ENCODE measurements around the gene LYZ. TPM values are rescaled to one million over a fixed set of nuclear protein-coding genes. Genes with fewer than 3 reads are reported as not detected.

The LYZ gene
- total and polyA plus RNA-seq, 9 of the 15 experiments (the other 6 are each of a cell fraction or from before 2014, with no cell fraction given): 27.2 to 96.3 (median 42.1) TPM

- TF ChIP-seq HMGXB4 (CRISPR knock-in tag; IDR thresholded peaks at IDR 0.05) (no peak; the same call in 1 of the 2 replicates), ZNF507 (tag; conservative IDR thresholded peaks at IDR 0.05) (no peak), CSDE1 (IDR thresholded peaks at IDR 0.05) (no peak), THRB (CRISPR knock-in tag; conservative IDR thresholded peaks at IDR 0.05) (no peak), ZNF444 (CRISPR knock-in tag; IDR thresholded peaks at IDR 0.05) (no peak), CCNT2 (IDR thresholded peaks at IDR 0.05; ENCODE audit: borderline replicate concordance, extremely low read depth, insufficient read length, low read depth, low read length) (peak; percentile 55), MAFK (IDR thresholded peaks at IDR 0.05; ENCODE audit: low read length) (no peak), GTF2E2 (tag; IDR thresholded peaks at IDR 0.05) (peak; percentile 47; the same call in 1 of the 2 replicates), PHTF2 (CRISPR knock-in tag; IDR thresholded peaks at IDR 0.05) (no peak), ZNF785 (CRISPR knock-in tag; IDR thresholded peaks at IDR 0.05) (no peak), GTF2A2 (tag; IDR thresholded peaks at IDR 0.05) (no peak), BRD4 (IDR thresholded peaks at IDR 0.05) (no peak; the same call in 1 of the 2 replicates), ZNF165 (CRISPR knock-in tag; IDR thresholded peaks at IDR 0.05; ENCODE audit: borderline replicate concordance) (no peak), ZNF174 (CRISPR knock-in tag; IDR thresholded peaks at IDR 0.05) (no peak), PYGO2 (tag; IDR thresholded peaks at IDR 0.05) (no peak), ZNF75A (CRISPR knock-in tag; IDR thresholded peaks at IDR 0.05) (no peak), MAFF (IDR thresholded peaks at IDR 0.05; ENCODE audit: low read length) (no peak), ESRRB (CRISPR knock-in tag; IDR thresholded peaks at IDR 0.05; ENCODE audit: borderline replicate concordance) (no peak), ZNF3 (CRISPR knock-in tag; IDR thresholded peaks at IDR 0.05) (no peak), BRCA1 (IDR thresholded peaks at IDR 0.05) (no peak), BRCA1 (CRISPR knock-in tag; IDR thresholded peaks at IDR 0.05) (no peak), ZNF41 (CRISPR knock-in tag; conservative IDR thresholded peaks at IDR 0.05) (no peak), EP300 (IDR thresholded peaks at IDR 0.05; ENCODE audit: low read length) (peak; percentile 34; the same call in 1 of the 2 replicates), MTA3 (IDR thresholded peaks at IDR 0.05; ENCODE audit: borderline replicate concordance) (0 out of 2 replicates have a peak, but pooled peaks have one; percentile 75)
Measured at GRCh38 chr12:69359531-69360347, 11.6 kb downstream of the LYZ start, which contains the start of gene YEATS4 (continued).
